A549 (cell line): ENCODE results near the gene ELOB.

ENCODE experiments used
- PHF8 ChIP-seq: fragments of 200-600 bp; sonication (generic); IDR thresholded peaks from 2 replicates; pipeline ENCODE4 v1.6.1; 2016; ENCODE audit warnings: low read depth, mild to moderate bottlenecking, antibody characterized with exemption, moderate library complexity, borderline replicate concordance
- TF ChIP-seq, protein P1 (sequence below): fragments of >200 bp; sonication (Bioruptor Twin); formaldehyde crosslinking; IDR thresholded peaks from 3 replicates; pipeline ENCODE4 v1.5.1; 2016

DNA sequence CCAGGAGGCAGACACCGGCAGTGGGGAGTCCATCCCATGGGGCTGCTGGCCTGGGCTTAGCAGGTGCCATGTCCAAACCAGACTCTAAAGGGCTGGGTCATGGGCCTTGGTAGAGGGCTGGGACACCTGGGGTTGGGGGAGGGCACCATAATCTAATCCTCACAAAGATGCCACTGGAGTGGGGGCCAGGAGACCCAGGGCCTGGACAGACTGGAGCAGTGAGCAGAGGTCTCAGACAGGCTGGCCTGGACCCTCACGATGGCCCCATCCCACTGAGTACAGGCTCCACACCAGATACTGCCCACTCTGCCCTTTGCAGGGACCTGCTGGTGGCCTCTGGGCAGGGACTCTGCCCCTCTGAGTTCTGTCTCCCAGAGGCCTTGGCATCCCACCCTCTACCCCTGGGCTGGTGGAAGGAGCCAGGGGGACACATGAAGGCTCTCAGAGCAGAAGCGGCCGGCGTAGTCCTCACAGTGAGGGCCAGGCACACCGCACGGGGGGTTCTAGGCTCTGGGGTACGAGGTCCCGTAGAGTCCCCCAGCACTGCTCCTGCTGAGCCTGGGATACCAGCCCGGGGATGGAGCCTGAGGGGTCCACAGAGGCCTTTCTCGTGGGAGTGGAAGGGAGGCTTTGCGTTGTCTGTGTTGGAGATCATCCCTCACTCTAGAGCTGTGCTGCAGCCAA lies 34.6 kb downstream of the ELOB start:
- TF ChIP-seq, protein P1, sequence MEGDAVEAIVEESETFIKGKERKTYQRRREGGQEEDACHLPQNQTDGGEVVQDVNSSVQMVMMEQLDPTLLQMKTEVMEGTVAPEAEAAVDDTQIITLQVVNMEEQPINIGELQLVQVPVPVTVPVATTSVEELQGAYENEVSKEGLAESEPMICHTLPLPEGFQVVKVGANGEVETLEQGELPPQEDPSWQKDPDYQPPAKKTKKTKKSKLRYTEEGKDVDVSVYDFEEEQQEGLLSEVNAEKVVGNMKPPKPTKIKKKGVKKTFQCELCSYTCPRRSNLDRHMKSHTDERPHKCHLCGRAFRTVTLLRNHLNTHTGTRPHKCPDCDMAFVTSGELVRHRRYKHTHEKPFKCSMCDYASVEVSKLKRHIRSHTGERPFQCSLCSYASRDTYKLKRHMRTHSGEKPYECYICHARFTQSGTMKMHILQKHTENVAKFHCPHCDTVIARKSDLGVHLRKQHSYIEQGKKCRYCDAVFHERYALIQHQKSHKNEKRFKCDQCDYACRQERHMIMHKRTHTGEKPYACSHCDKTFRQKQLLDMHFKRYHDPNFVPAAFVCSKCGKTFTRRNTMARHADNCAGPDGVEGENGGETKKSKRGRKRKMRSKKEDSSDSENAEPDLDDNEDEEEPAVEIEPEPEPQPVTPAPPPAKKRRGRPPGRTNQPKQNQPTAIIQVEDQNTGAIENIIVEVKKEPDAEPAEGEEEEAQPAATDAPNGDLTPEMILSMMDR, result no peak
- no peak for TF ChIP-seq PHF8
